Right lobe of liver (tissue), 4 donors: ENCODE results near the gene BCAR3.

Experiments
- POLR2A ChIP-seq: fragments of 450-650 bp; IDR thresholded peaks from one replicate; pipeline ENCODE4 v1.6.1; 2017; ENCODE audit warnings: antibody characterized with exemption, mild to moderate bottlenecking
- TF ChIP-seq, protein P1 (sequence below), 4 donors: fragments of 200-600 bp in 3 of 4; fragments of 450-650 bp in 1 of 4; IDR thresholded peaks; one replicate each; pipeline versions ENCODE4 v1.5.1 to v1.8.0; 2016 to 2022; ENCODE audit warnings: antibody characterized with exemption in 4 of 4, mild to moderate bottlenecking in 2 of 4
- donor health status: DM: no; HTN: no; CAD: no.
- donor health status: DM: no; HTN: no; CAD: no.
- donor health status: DM: no; HTN: yes; CAD: no.

DNA sequence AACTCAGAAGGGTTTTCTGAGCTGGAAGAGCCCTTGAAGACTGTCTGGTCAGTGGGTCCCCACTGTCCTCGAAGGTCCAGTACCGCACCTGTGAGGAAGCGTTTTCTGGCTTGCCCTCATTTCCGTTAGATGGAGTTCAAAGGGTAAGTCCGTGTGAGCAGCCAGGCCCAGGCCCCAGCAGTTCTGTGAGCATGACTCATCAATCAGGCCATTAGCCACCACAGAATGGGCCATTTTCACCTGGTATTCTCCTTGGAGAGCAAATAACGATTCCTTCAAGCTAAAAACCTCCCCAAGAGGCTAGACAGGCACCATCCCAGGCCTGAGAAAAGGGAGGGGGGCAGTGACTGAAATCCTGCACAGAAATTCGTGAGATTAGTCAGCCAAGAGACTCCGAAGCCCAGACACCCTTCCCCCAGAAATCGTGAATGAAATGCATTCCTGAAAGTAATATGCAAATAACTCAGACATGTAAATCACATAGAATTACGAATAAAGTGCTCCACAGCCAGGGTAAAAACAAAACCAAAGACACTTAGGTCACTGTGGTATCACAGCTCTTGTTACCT is 66.0 kb downstream of the BCAR3 start:
- peak; percentile 12 for TF ChIP-seq POLR2A
- TF ChIP-seq, protein P1, sequence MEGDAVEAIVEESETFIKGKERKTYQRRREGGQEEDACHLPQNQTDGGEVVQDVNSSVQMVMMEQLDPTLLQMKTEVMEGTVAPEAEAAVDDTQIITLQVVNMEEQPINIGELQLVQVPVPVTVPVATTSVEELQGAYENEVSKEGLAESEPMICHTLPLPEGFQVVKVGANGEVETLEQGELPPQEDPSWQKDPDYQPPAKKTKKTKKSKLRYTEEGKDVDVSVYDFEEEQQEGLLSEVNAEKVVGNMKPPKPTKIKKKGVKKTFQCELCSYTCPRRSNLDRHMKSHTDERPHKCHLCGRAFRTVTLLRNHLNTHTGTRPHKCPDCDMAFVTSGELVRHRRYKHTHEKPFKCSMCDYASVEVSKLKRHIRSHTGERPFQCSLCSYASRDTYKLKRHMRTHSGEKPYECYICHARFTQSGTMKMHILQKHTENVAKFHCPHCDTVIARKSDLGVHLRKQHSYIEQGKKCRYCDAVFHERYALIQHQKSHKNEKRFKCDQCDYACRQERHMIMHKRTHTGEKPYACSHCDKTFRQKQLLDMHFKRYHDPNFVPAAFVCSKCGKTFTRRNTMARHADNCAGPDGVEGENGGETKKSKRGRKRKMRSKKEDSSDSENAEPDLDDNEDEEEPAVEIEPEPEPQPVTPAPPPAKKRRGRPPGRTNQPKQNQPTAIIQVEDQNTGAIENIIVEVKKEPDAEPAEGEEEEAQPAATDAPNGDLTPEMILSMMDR (IDR thresholded peaks at IDR 0.05): no peak
